HepG2 (cell line): Measurements from ENCODE around the gene CEACAM4. TPM values are rescaled to one million over a fixed set of nuclear protein-coding genes. Genes with fewer than 3 reads are reported as not detected.

Experiments used
- ATAC-seq: fragments of 200-7000 bp; cut with Tn5 transposase; 3 replicates; pipeline ENCODE4 v1.9.1; 2020; ENCODE audit warnings: mild to moderate bottlenecking, moderate library complexity
- BruUV-seq: library from RNA; stranded (reverse); fragments of 400-500 nt; replicated peaks from 2 replicates; lab custom pipeline; 2021; lab: Mats Ljungman, UMichigan
- CTCF ChIA-PET: fragments of 300-600 bp; formaldehyde crosslinking; extraction: SDS; loops from one replicate; lab custom pipeline; 2021; ENCODE audit warnings: low total read pairs, inconsistent platforms, low intra/inter-chr PET ratio; lab: Yijun Ruan, JAX
- POLR2A ChIA-PET: fragments of 350-600 bp; sonication (Branson Sonifier 250); formaldehyde crosslinking; loops from one replicate; lab custom pipeline; 2020; ENCODE audit warnings: antibody characterized with exemption, inconsistent platforms; lab: Yijun Ruan, JAX
- DNase-seq: peaks from one replicate; pipeline ENCODE4 v3.0.0-alpha.2; 2015; ENCODE audit warnings: low spot score
- FAIRE-seq: peaks from 3 replicates; lab custom pipeline; 2011; peaks lifted over from hg19 to GRCh38; lab: Jason Lieb, UNC
- H2AFZ ChIP-seq: one replicate; pipeline ENCODE4 v1.6.1; 2011; ENCODE audit warnings: low read length, inconsistent platforms
- H3K27ac ChIP-seq: fragments of 300-600 bp; 3 replicates; pipeline ENCODE4 v1.8.0; 2011; ENCODE audit warnings: mixed run types, mild to moderate bottlenecking, mixed read lengths, low read length, inconsistent platforms; ENCODE audit not compliant: insufficient read depth; ENCODE audit errors: extremely low read length
- H3K27me3 ChIP-seq, 2 experiments: fragments of 200-600 bp in 1 of 2; 2 replicates in 1 of 2; 3 replicates in 1 of 2; pipeline versions ENCODE4 v1.6.0 to v1.8.0; 2011; ENCODE audit warnings: low read length in 2 of 2, mild to moderate bottlenecking in 2 of 2, moderate library complexity in 2 of 2, inconsistent platforms in 1 of 2; ENCODE audit not compliant: insufficient read depth in 2 of 2, control insufficient read depth in 1 of 2
- H3K36me3 ChIP-seq, 2 experiments: fragments of 200-600 bp in 1 of 2; replicated peaks in 1 of 2; 2 replicates in 1 of 2; 3 replicates in 1 of 2; pipeline versions ENCODE4 v1.5.1 to v1.8.0; 2011; ENCODE audit warnings: low read length in 2 of 2, inconsistent platforms in 1 of 2; ENCODE audit not compliant: insufficient read depth in 2 of 2, control insufficient read depth in 1 of 2
- H3K4me1 ChIP-seq: 2 replicates; pipeline ENCODE4 v1.5.1; 2012; ENCODE audit warnings: low read length, inconsistent platforms; ENCODE audit not compliant: insufficient read depth
- H3K4me2 ChIP-seq: 2 replicates; pipeline ENCODE4 v1.6.0; 2011; ENCODE audit warnings: low read depth, low read length, inconsistent platforms
- H3K4me3 ChIP-seq, 3 experiments: fragments of 200-600 bp in 1 of 3; sonication (generic), shearing (Covaris generic) in 1 of 3; replicated peaks in 1 of 3; 2 replicates each; pipeline ENCODE4 v1.5.1; 2011 to 2016; ENCODE audit warnings: low read length in 3 of 3, inconsistent platforms in 2 of 3, low read depth in 2 of 3, mild to moderate bottlenecking in 2 of 3, control low read depth in 1 of 3, mixed read lengths in 1 of 3; ENCODE audit not compliant: insufficient read depth in 1 of 3
- H3K79me2 ChIP-seq: one replicate; pipeline ENCODE4 v1.6.1; 2011; ENCODE audit warnings: low read length, inconsistent platforms; ENCODE audit not compliant: insufficient read depth
- H3K9ac ChIP-seq: 2 replicates; pipeline ENCODE4 v1.6.0; 2011; ENCODE audit warnings: mild to moderate bottlenecking, low read depth, low read length, inconsistent platforms; ENCODE audit not compliant: insufficient read depth
- H3K9me3 ChIP-seq: 2 replicates; pipeline ENCODE4 v1.5.1; 2012; ENCODE audit warnings: mild to moderate bottlenecking, low read length
- H4K20me1 ChIP-seq: 2 replicates; pipeline ENCODE4 v1.6.0; 2011; ENCODE audit warnings: inconsistent platforms, mild to moderate bottlenecking, low read length, moderate library complexity; ENCODE audit not compliant: insufficient read depth
- BCL6 ChIP-seq: IDR thresholded peaks from 2 replicates; pipeline ENCODE4 v1.6.1; 2016; ENCODE audit warnings: missing genetic modification reagents, missing compliant biosample characterization
- CTCF ChIP-seq: sonication (generic); formaldehyde crosslinking; IDR thresholded peaks from 2 replicates; pipeline ENCODE4 v1.5.0; 2020; ENCODE audit warnings: mild to moderate bottlenecking, missing genetic modification reagents, moderate library complexity
- GTF2F1 ChIP-seq: fragments of 150-350 bp; IDR thresholded peaks from 2 replicates; pipeline ENCODE4 v1.6.1; 2014; ENCODE audit warnings: low read length
- HDAC1 ChIP-seq: sonication (generic); formaldehyde crosslinking; IDR thresholded peaks from 2 replicates; pipeline ENCODE4 v1.5.1; 2020; ENCODE audit warnings: mild to moderate bottlenecking, missing genetic modification reagents
- SMC3 ChIP-seq: IDR thresholded peaks from 2 replicates; pipeline ENCODE4 v1.6.1; 2011; ENCODE audit warnings: low read length, improper control_type of control experiment
- STAG1 ChIP-seq: sonication (generic); formaldehyde crosslinking; IDR thresholded peaks from 2 replicates; pipeline ENCODE4 v1.4.0; 2020; ENCODE audit warnings: missing genetic modification reagents
- XRCC5 ChIP-seq: fragments of 200-400 bp; formaldehyde crosslinking; optimal IDR thresholded peaks from 2 replicates; pipeline ENCODE3; 2017; ENCODE audit warnings: mild to moderate bottlenecking, low read length
- WGBS: methylation state at CpG from one replicate; pipeline ENCODE4 v1.1.6; 2017; ENCODE audit warnings: low lambda C conversion rate; 5-methylcytosine and 5-hydroxymethylcytosine counted together
- in situ Hi-C: cut with HindIII; loops from 2 replicates; pipeline ENCODE4 v1.10.0; 2017; ENCODE audit warnings: low pct_unique_long_range_greater_than_20kb; ENCODE audit not compliant: extremely low pct_ligation_motif_present
- intact Hi-C: fragments of 100-400 bp; cut with micrococcal nuclease; formaldehyde crosslinking; loops from one replicate; pipeline ENCODE4 v1.10.0; 2022; ENCODE audit not compliant: unreplicated experiment
- polyA plus RNA-seq, 8 experiments: library from polyadenylated mRNA; depleted of rRNA in 3 of 8; stranded (reverse) in 7 of 8; unstranded in 1 of 8; fragments of >200 nt; fragmentation: Illumina TruSeq in 4 of 8; extraction: Trizol in 4 of 8; gene quantifications; 2 replicates each; pipeline versions ENCODE4 v1.2.1 to v1.2.3, GENCODE V29; 2011 to 2016; ENCODE audit warnings: low read depth in 4 of 8, missing spikeins in 1 of 8, mixed read lengths in 1 of 8; ENCODE audit not compliant: insufficient read depth in 1 of 8
- total RNA-seq, 5 experiments: library from RNA; depleted of rRNA; stranded (reverse); fragments of >200 nt; fragmentation: Illumina TruSeq; extraction: Trizol; gene quantifications; 2 replicates each; pipeline ENCODE4 v1.2.3, GENCODE V29; 2016; ENCODE audit warnings: low read depth in 1 of 5

The CEACAM4 gene
- total and polyA plus RNA-seq, 2 of the 13 experiments (the other 11 are each of a cell fraction or from before 2014, with no cell fraction given): not detected

- ChIA-PET POLR2A (no interaction called here), CTCF (no interaction called here)
- no peaks in the 10 kb centered on the region for H3K9me3 ChIP-seq
- H3K27me3 ChIP-seq: no peaks in the 10 kb centered on the region
- WGBS: 18% methylated on average over 14 of the region's 14 CpGs
- H3K4me3 ChIP-seq: no peak overlapping the region
- FAIRE-seq: no peak
- no peaks in the 10 kb centered on the region for H3K36me3 ChIP-seq
- DNase-seq: no peak
- no peaks in the 10 kb centered on the region for H3K4me1 ChIP-seq
- intact Hi-C loops: no loop called here
- no peak overlapping the region for H3K4me2 ChIP-seq
- no TSS peak for BruUV-seq
- H3K79me2 ChIP-seq: no peaks in the 10 kb centered on the region
- in situ Hi-C loops: no loop called here
- H2AFZ ChIP-seq: no peak overlapping the region
- ATAC-seq: no peak
- TF ChIP-seq CTCF (CRISPR knock-in tag): 0 out of 2 replicates have a peak, but pooled peaks have one; percentile 14
- no peak for TF ChIP-seq GTF2F1
- no peak overlapping the region for H3K27ac ChIP-seq
- H4K20me1 ChIP-seq: no peaks in the 10 kb centered on the region
- H3K9ac ChIP-seq: no peak overlapping the region
These were observed 19.8 kb upstream of the CEACAM4 start for GRCh38 chr19:41646589-41647204.

GRCh38 chr19:41641879-41642485, 15.1 kb upstream of the CEACAM4 start:
- BruUV-seq: no TSS peak
- Histone ChIP-seq H3K4me2 (no peak overlapping the region), H3K36me3 (no peaks in the 10 kb centered on the region), H3K4me1 (no peaks in the 10 kb centered on the region), H2AFZ (no peak overlapping the region), H3K79me2 (no peaks in the 10 kb centered on the region), H3K9ac (no peak overlapping the region), H3K9me3 (no peaks in the 10 kb centered on the region), H3K4me3 (no peak overlapping the region), H3K27me3 (no peaks in the 10 kb centered on the region), H4K20me1 (no peaks in the 10 kb centered on the region), H3K27ac (no peak overlapping the region)
- 0% methylated on average over 6 of the region's 6 CpGs for WGBS
- TF ChIP-seq XRCC5: peak; percentile 25
- TF ChIP-seq CTCF (CRISPR knock-in tag): peak; percentile 86
- TF ChIP-seq SMC3: peak; percentile 44; the same call in 1 of the 2 replicates
- peak; percentile 69 for TF ChIP-seq STAG1 (CRISPR knock-in tag)
- no peak for TF ChIP-seq BCL6
- TF ChIP-seq HDAC1: no peak
- DNase-seq (peak; percentile 23), FAIRE-seq (peak; percentile 85), ATAC-seq (peak; percentile 73)
- CTCF ChIA-PET: interaction anchor here (2.6 kb wide), 1 partner anchor 50 kb away, joined by 6 read pairs; no protein-coding TSS in a partner anchor
- intact Hi-C loops (loop anchor here (5.0 kb wide), 1 partner anchor 50 kb away; no protein-coding TSS in a partner anchor), in situ Hi-C loops (no loop called here)
- POLR2A ChIA-PET: no interaction called here
